ENCODE data around the gene TWF2. TPM values are rescaled to one million over a fixed set of nuclear protein-coding genes. Genes with fewer than 3 reads are reported as not detected.
A peak's percentile ranks its signal among the peaks of the same experiment; 100 is the strongest.

Gene TWF2
- total and polyA plus RNA-seq, 10 of the 15 experiments (the other 5 are each of a cell fraction or from before 2014, with no cell fraction given), result 0.16 to 106 (median 68.5) TPM

DNA sequence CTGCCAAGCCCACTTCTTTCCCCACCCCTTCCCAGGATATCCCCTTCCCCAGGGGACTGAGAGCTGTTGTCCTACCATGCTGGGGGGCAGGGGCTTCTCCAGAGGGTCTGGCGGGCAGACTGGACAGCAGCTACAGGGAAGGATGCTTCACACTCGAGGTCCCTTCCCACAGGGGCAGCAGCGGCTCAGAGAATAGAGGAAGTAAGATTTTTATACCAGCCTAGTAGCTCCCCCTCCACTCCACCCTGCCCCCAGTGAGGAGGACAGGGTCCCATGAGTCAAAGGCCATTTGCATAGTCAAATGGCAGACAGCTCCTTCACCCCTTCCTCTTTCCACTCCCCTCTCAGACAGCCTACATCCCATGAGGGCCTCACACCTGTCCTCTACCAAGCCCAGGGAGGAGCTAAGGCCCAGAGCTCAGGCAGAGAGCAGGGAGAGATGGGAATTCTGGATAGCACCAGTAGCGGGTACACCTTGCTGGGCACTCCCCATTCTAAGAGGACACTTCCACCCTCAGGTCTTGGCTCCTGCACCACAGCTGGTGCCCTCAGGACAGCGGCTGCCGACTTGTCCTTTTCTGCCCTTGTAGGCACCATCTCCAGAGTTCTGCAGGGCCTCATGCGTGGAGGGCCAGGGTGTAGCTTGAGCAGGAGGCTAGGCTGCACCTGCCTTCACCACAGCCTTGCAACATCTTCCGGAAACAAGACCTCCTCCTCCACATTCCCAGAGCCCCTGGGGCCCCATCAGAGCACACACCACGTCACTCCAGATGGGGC lies 13.3 kb downstream of the TWF2 start, which contains the start of gene TLR9:
TLR9 (minus strand) TSS at position 194 of the 777 bp plus-strand sequence; CDS start at position 78, 116 bp downstream.
- Histone ChIP-seq H4K20me1 (ENCODE audit: control insufficient read depth, insufficient read depth) (no peaks in the 10 kb centered on the region), H3K36me3 (ENCODE audit: control insufficient read depth in 2 of 2, insufficient read depth in 2 of 2, low read length in 1 of 2) (peaks cover 8 to 18% of the 10 kb centered on the region in 2 experiments; a peak in 3 of 4 replicates), H3K4me3 (peak within 1 kb of the TSS; percentile 60), H3K27me3 (replicated peaks in 1 of 2; ENCODE audit: control insufficient read depth in 2 of 2, insufficient read depth in 2 of 2, low read length in 1 of 2) (no peaks in the 10 kb centered on the region), H3K9me3 (replicated peaks; ENCODE audit: control insufficient read depth, insufficient read depth, low read length) (no peaks in the 10 kb centered on the region), H3K79me2 (ENCODE audit: control insufficient read depth, insufficient read depth, low read length) (peaks cover 3% of the 10 kb centered on the region), H3K4me1 (ENCODE audit: control insufficient read depth, insufficient read depth, low read length) (peaks cover 22% of the 10 kb centered on the region), H3K9ac (ENCODE audit: control insufficient read depth, insufficient read depth, low read length) (peak within 1 kb of the TSS; percentile 51), H3K27ac (ENCODE audit: control insufficient read depth, insufficient read depth) (peak within 1 kb of the TSS; percentile 76), H2AFZ (ENCODE audit: control insufficient read depth, low read depth, low read length) (peak within 1 kb of the TSS; percentile 63), H3K4me2 (ENCODE audit: control insufficient read depth, insufficient read depth) (peak within 1 kb of the TSS; percentile 91)
- ChIA-PET SMC1A (ENCODE audit: uncharacterized antibody, unreplicated experiment) (interaction anchor here (0.6 to 10.5 kb wide), 20 partner anchors 10 to 220 kb away, joined by 3 to 112 read pairs (median 5); partner anchors contain the start of genes GLYCTK, TWF2 and WDR82), RAD21 (ENCODE audit: unreplicated experiment) (interaction anchor here (0.8 to 4.1 kb wide), 19 partner anchors 9 to 221 kb away, joined by 3 to 32 read pairs (median 6); partner anchors contain the start of genes DUSP7, GLYCTK, POC1A and TWF2), POLR2A (interaction anchor here (0.6 to 4.3 kb wide), 18 partner anchors 9 to 284 kb away, joined by 3 to 43 read pairs (median 5); partner anchors contain the start of genes GLYCTK, PARP3, PPM1M and RRP9), CTCF (interaction anchor here (0.6 to 8.5 kb wide), 22 partner anchors 9 to 223 kb away, joined by 3 to 129 read pairs (median 6); partner anchors contain the start of genes TWF2 and WDR82)
- intact Hi-C loops (cut with micrococcal nuclease; ENCODE audit: unreplicated experiment) (no loop called here), in situ Hi-C loops (cut with MboI) (no loop called here)
- ATAC-seq (peak; percentile 91), DNase-seq (ENCODE audit: low read depth, low spot score) (peak; percentile 71), FAIRE-seq (peak; percentile 97)
- no TSS peak for BruUV-seq (replicated peaks)
- WGBS (ENCODE audit: insufficient coverage, insufficient replicate concordance, low lambda C conversion rate, missing lambda C conversion rate), result 1% methylated on average over 9 of the region's 9 CpGs
- TF ChIP-seq ATF2 (IDR thresholded peaks at IDR 0.05; ENCODE audit: low read length), result no peak
- peak; percentile 63 for TF ChIP-seq EED (IDR thresholded peaks at IDR 0.05; ENCODE audit: low read depth)
- no peak for TF ChIP-seq KDM1A (IDR thresholded peaks at IDR 0.05; ENCODE audit: borderline replicate concordance)
- TF ChIP-seq, protein P1, sequence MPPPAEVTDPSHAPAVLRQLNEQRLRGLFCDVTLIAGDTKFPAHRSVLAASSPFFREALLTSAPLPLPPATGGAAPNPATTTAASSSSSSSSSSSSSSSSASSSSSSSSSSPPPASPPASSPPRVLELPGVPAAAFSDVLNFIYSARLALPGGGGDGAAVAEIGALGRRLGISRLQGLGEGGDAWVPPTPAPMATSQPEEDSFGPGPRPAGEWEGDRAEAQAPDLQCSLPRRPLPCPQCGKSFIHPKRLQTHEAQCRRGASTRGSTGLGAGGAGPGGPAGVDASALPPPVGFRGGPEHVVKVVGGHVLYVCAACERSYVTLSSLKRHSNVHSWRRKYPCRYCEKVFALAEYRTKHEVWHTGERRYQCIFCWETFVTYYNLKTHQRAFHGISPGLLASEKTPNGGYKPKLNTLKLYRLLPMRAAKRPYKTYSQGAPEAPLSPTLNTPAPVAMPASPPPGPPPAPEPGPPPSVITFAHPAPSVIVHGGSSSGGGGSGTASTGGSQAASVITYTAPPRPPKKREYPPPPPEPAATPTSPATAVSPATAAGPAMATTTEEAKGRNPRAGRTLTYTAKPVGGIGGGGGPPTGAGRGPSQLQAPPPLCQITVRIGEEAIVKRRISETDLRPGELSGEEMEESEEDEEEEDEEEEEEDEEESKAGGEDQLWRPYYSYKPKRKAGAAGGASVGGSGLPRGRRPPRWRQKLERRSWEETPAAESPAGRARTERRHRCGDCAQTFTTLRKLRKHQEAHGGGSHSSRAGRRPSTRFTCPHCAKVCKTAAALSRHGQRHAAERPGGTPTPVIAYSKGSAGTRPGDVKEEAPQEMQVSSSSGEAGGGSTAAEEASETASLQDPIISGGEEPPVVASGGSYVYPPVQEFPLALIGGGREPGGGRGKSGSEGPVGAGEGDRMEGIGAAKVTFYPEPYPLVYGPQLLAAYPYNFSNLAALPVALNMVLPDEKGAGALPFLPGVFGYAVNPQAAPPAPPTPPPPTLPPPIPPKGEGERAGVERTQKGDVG (CRISPR knock-in tag; IDR thresholded peaks at IDR 0.05), result no peak
- TF ChIP-seq EGR1 (IDR thresholded peaks at IDR 0.05; ENCODE audit: borderline replicate concordance in 1 of 2, low read depth in 2 of 2, low read length in 2 of 2), result peak in 1 of 2 experiments; percentile 43; a peak in 1 of 3 replicates
- no peak for TF ChIP-seq BACH1 (IDR thresholded peaks at IDR 0.05; ENCODE audit: borderline replicate concordance)
- TF ChIP-seq TARDBP (IDR thresholded peaks at IDR 0.05; ENCODE audit: borderline replicate concordance), result no peak
- TF ChIP-seq MYC (IDR thresholded peaks at IDR 0.05; ENCODE audit: insufficient read depth, insufficient read length, insufficient replicate concordance, low read length, severe bottlenecking), result no peak
- TF ChIP-seq KAT2A (conservative IDR thresholded peaks at IDR 0.05; ENCODE audit: control insufficient read depth, low read depth, low read length), result no peak
- TF ChIP-seq PAX8 (IDR thresholded peaks at IDR 0.05), result no peak
- TF ChIP-seq NKRF (conservative IDR thresholded peaks at IDR 0.05), result no peak
- peak; percentile 73 for TF ChIP-seq IKZF1 (conservative IDR thresholded peaks at IDR 0.05)
- no peak for TF ChIP-seq RBBP5 (conservative IDR thresholded peaks at IDR 0.05)
- peak; percentile 67 for TF ChIP-seq RUNX3 (IDR thresholded peaks at IDR 0.05; ENCODE audit: low read length)
- TF ChIP-seq NFYA (IDR thresholded peaks at IDR 0.05; ENCODE audit: borderline replicate concordance, low read depth, low read length), result no peak
- peak; percentile 52; the same call in 1 of the 2 replicates for TF ChIP-seq POLR2AphosphoS2 (IDR thresholded peaks at IDR 0.05; ENCODE audit: low read depth, low read length)
- TF ChIP-seq GATAD2B (conservative IDR thresholded peaks at IDR 0.05; ENCODE audit: low read depth), result peak; percentile 16

Measured in GM12878 (cell line).